MM.1S (cell line): ENCODE measurements around the gene HOXB1.
A peak's percentile ranks its signal among the peaks of the same experiment; 100 is the strongest.

Source experiments
- DNase-seq: peaks from one replicate; pipeline ENCODE4 v3.0.0-alpha.2; 2015
- H2AFZ ChIP-seq: fragments of 300-600 bp; sonication (generic); 2 replicates; pipeline ENCODE4 v1.6.0; 2016; ENCODE audit warnings: antibody characterized with exemption, low read length
- H3F3A ChIP-seq: fragments of 300-600 bp; sonication (generic); 2 replicates; pipeline ENCODE4 v1.6.1; 2016; ENCODE audit warnings: mild to moderate bottlenecking, antibody characterized with exemption, low read length, moderate library complexity, mixed read lengths; ENCODE audit not compliant: insufficient read depth
- H3K27ac ChIP-seq: fragments of 300-600 bp; sonication (generic); 2 replicates; pipeline ENCODE4 v1.5.1; 2016; ENCODE audit warnings: mild to moderate bottlenecking, low read length
- H3K27me3 ChIP-seq: fragments of 300-600 bp; sonication (generic); replicated peaks from 2 replicates; pipeline ENCODE4 v1.6.0; 2016; ENCODE audit warnings: low read length; ENCODE audit not compliant: insufficient read depth
- H3K36me3 ChIP-seq: fragments of 300-600 bp; sonication (generic); replicated peaks from 2 replicates; pipeline ENCODE4 v1.6.1; 2016; ENCODE audit warnings: mild to moderate bottlenecking, low read length, mixed read lengths; ENCODE audit not compliant: insufficient read depth
- H3K4me1 ChIP-seq: fragments of 300-600 bp; sonication (generic); 2 replicates; pipeline ENCODE4 v1.6.1; 2016; ENCODE audit warnings: low read length, mixed read lengths
- H3K4me2 ChIP-seq: fragments of 300-600 bp; sonication (generic); 2 replicates; pipeline ENCODE4 v1.6.0; 2016; ENCODE audit warnings: low read depth, low read length
- H3K4me3 ChIP-seq: fragments of 300-600 bp; sonication (generic); 2 replicates; pipeline ENCODE4 v1.5.1; 2016; ENCODE audit warnings: low read length, mixed read lengths
- H3K79me2 ChIP-seq: fragments of 300-600 bp; sonication (generic); 2 replicates; pipeline ENCODE4 v1.6.1; 2016; ENCODE audit warnings: mixed run types, low read length, mixed read lengths
- H3K9ac ChIP-seq: fragments of 300-600 bp; sonication (generic); 2 replicates; pipeline ENCODE4 v1.6.1; 2016; ENCODE audit warnings: low read length, mixed read lengths
- H3K9me2 ChIP-seq: fragments of 300-600 bp; sonication (generic); replicated peaks from 2 replicates; pipeline ENCODE4 v1.6.1; 2016; ENCODE audit warnings: mild to moderate bottlenecking, low read length, mixed read lengths; ENCODE audit not compliant: insufficient read depth
- H3K9me3 ChIP-seq: fragments of 300-600 bp; sonication (generic); replicated peaks from 2 replicates; pipeline ENCODE4 v1.6.1; 2016; ENCODE audit warnings: mild to moderate bottlenecking, low read length, mixed read lengths; ENCODE audit not compliant: insufficient read depth
- H4K20me1 ChIP-seq: fragments of 300-600 bp; sonication (generic); 2 replicates; pipeline ENCODE4 v1.6.1; 2016; ENCODE audit warnings: mild to moderate bottlenecking, low read length, moderate library complexity, mixed read lengths; ENCODE audit not compliant: insufficient read depth
- CTCF ChIP-seq: fragments of 300-600 bp; sonication (generic); IDR thresholded peaks from 2 replicates; pipeline ENCODE4 v1.5.1; 2016; ENCODE audit warnings: antibody characterized with exemption, low read length, mixed read lengths
- EZH2 ChIP-seq: fragments of 300-600 bp; sonication (generic); optimal IDR thresholded peaks from 2 replicates; pipeline ENCODE3; 2017; ENCODE audit warnings: low read depth, mild to moderate bottlenecking, antibody characterized with exemption, low read length, mixed read lengths
- EZH2phosphoT487 ChIP-seq: fragments of 300-600 bp; sonication (generic); IDR thresholded peaks from 2 replicates; pipeline ENCODE4 v1.6.1; 2018; ENCODE audit warnings: antibody characterized with exemption, low read length

The HOXB1 gene

GRCh38 chr17:48576479-48577309 is 45.9 kb upstream of the HOXB1 start:
- no peaks in the 10 kb centered on the region for H3K36me3 ChIP-seq

DNA sequence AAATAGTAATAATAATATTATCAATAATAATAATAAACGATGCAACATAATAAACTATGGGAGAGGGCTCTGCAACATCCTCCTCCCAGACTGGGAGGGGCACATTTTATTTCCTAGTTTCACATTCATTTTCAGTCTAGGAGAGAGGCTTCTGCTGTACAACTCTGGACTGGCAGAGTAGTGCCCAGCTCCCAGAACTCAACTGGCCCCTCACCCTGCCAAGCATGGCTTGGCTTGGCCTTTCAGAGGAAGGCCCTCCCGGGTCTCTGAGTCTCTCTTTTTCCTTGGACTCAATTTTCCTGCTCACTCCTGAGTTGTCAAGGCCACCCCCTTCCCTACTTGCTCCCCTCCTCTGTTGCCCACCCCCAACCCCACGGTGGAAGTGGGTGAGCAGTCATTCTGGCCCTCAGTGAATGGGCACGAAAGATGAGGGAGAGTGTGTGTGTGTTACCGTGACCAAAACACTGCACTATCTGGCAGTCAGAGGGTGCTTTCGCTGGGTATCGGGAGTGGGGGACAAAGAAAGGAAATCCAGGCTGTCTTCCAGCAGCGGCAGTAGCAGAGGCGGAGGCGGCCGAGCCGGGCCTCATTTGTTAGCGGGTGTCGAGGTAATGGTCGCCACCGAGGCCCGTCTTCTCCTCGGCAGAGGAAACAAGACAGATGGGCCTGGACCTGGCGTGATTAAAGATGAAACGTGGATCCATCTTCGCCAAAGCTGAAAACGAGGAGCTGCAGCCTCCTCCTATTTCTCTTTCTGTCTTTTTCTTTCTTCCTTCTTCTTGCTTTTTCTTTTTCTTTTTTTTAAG is 45.1 kb upstream of the HOXB1 start:
- H3K9ac ChIP-seq, result no peak overlapping the region
- TF ChIP-seq EZH2phosphoT487, result no peak
- TF ChIP-seq CTCF, result no peak
- no peak for TF ChIP-seq EZH2
- H3K79me2 ChIP-seq, result peaks cover 12% of the 10 kb centered on the region
- H3K36me3 ChIP-seq, result no peaks in the 10 kb centered on the region
- peak overlapping the region; percentile 19; the same call in 1 of the 2 replicates for H3K4me2 ChIP-seq
- H4K20me1 ChIP-seq, result no peaks in the 10 kb centered on the region
- peak; percentile 33 for DNase-seq
- H3K27ac ChIP-seq, result no peak overlapping the region
- no peak overlapping the region for H2AFZ ChIP-seq
- H3K4me1 ChIP-seq, result peaks cover 8% of the 10 kb centered on the region
- H3F3A ChIP-seq, result no peaks in the 10 kb centered on the region
- no peaks in the 10 kb centered on the region for H3K9me3 ChIP-seq
- H3K4me3 ChIP-seq, result no peak overlapping the region
- no peaks in the 10 kb centered on the region for H3K9me2 ChIP-seq
- H3K27me3 ChIP-seq, result no peaks in the 10 kb centered on the region

More at GRCh38 chr17:48576479-48577309, 45.9 kb upstream of the HOXB1 start:
- H3K79me2 ChIP-seq, result peaks cover 12% of the 10 kb centered on the region
- no peaks in the 10 kb centered on the region for H3K9me3 ChIP-seq
- TF ChIP-seq CTCF, result no peak
- TF ChIP-seq EZH2, result no peak
- no peak for TF ChIP-seq EZH2phosphoT487
- H4K20me1 ChIP-seq, result no peaks in the 10 kb centered on the region
- H3K4me1 ChIP-seq, result peaks cover 8% of the 10 kb centered on the region
- H3K4me3 ChIP-seq, result peak overlapping the region; percentile 79
- H3K9me2 ChIP-seq, result no peaks in the 10 kb centered on the region
- peak overlapping the region; percentile 46 for H3K4me2 ChIP-seq
- no peaks in the 10 kb centered on the region for H3F3A ChIP-seq
- no peaks in the 10 kb centered on the region for H3K27me3 ChIP-seq
- no peak overlapping the region for H3K9ac ChIP-seq
- no peak for DNase-seq
- H2AFZ ChIP-seq, result no peak overlapping the region
- H3K27ac ChIP-seq, result no peak overlapping the region

DNA sequence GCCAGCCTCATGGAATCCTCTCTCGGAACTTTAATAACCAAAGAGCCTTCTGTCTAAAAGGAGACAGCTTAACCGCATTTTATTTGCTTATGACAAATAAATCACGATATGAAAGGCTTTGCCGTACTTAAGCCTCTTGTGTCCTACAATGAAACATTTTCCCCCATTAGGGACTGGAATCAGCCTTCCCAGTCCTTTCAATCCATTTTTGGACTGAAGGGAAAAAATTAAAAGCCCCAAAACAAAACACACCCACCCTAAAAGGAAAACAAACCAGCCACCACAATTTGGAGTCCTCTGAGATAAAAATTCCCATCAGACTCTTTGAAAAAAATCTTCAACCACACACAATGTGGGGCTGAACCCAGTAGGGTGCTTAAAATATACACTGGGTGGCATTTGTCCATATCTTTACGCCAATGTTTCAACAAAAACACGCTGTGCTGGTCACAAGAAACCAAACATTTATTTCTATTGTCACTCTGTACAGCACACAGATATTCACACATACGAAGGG is 44.3 kb upstream of the HOXB1 start:
- Histone ChIP-seq H3K27me3 (no peaks in the 10 kb centered on the region), H2AFZ (no peak overlapping the region), H4K20me1 (no peaks in the 10 kb centered on the region), H3K27ac (no peak overlapping the region), H3K79me2 (peaks cover 12% of the 10 kb centered on the region), H3K9me3 (no peaks in the 10 kb centered on the region), H3K36me3 (no peaks in the 10 kb centered on the region), H3K4me2 (no peak overlapping the region), H3F3A (no peaks in the 10 kb centered on the region), H3K4me1 (peaks cover 8% of the 10 kb centered on the region), H3K9ac (no peak overlapping the region), H3K4me3 (no peak overlapping the region), H3K9me2 (no peaks in the 10 kb centered on the region)
- TF ChIP-seq EZH2phosphoT487, result no peak
- TF ChIP-seq CTCF, result no peak
- no peak for DNase-seq
